ENCODE measurements around the gene TNIK. TPM values are rescaled to one million over a fixed set of nuclear protein-coding genes. Genes with fewer than 3 reads are reported as not detected.

TNIK gene
- total RNA-seq, 6 donors from 2014 or later: 23.2 to 74.4 (median 38.3) TPM

GRCh38 chr3:171200052-171200749 is 260.0 kb downstream of the TNIK start:
- H3K4me1 ChIP-seq: peaks cover 0 to 7% (median 0%) of the 10 kb centered on the region in 4 donors
- WGBS, 2 donors: 66 to 82% methylated on average over 3 of the region's 3 CpGs
- no peak for TF ChIP-seq EP300 (IDR thresholded peaks at IDR 0.05)
- no peak for TF ChIP-seq CTCF (IDR thresholded peaks at IDR 0.05)
- no peak for TF ChIP-seq POLR2A (IDR thresholded peaks at IDR 0.05)
- no peak for TF ChIP-seq POLR2AphosphoS5 (IDR thresholded peaks at IDR 0.05)

GRCh38 chr3:171199473-171199829 is 260.8 kb downstream of the TNIK start:
- Histone ChIP-seq H3K36me3 (no peaks in the 10 kb centered on the region), H3K27ac (no peak overlapping the region), H3K4me1 (peaks cover 0 to 7% (median 0%) of the 10 kb centered on the region in 4 donors), H3K4me3 (no peak overlapping the region), H3K9me3 (no peaks in the 10 kb centered on the region), H3K27me3 (no peaks in the 10 kb centered on the region)
- DNase-seq: no peak
- TF ChIP-seq EP300 (IDR thresholded peaks at IDR 0.05) (no peak), CTCF (IDR thresholded peaks at IDR 0.05) (no peak), POLR2A (IDR thresholded peaks at IDR 0.05) (no peak), POLR2AphosphoS5 (IDR thresholded peaks at IDR 0.05) (no peak)
- no peak for ATAC-seq (ENCODE audit: low FRiP score in 2 of 2)
- WGBS, 2 donors: 74 to 77% methylated on average over 3 of the region's 3 CpGs

More at GRCh38 chr3:171200052-171200749, 260.0 kb downstream of the TNIK start:
- no peaks in the 10 kb centered on the region for H3K27me3 ChIP-seq
- no peaks in the 10 kb centered on the region for H3K36me3 ChIP-seq
- no peaks in the 10 kb centered on the region for H3K9me3 ChIP-seq
- DNase-seq (no peak), ATAC-seq (ENCODE audit: low FRiP score in 2 of 2) (no peak)
- no peak overlapping the region for H3K4me3 ChIP-seq
- no peak overlapping the region for H3K27ac ChIP-seq

- no peak for TF ChIP-seq CTCF (IDR thresholded peaks at IDR 0.05)
- no peak for TF ChIP-seq POLR2AphosphoS5 (IDR thresholded peaks at IDR 0.05)
- TF ChIP-seq POLR2A (IDR thresholded peaks at IDR 0.05): no peak
- no peak for TF ChIP-seq EP300 (IDR thresholded peaks at IDR 0.05)
- Histone ChIP-seq H3K27ac (no peak overlapping the region), H3K4me1 (peaks cover 0 to 7% (median 0%) of the 10 kb centered on the region in 4 donors), H3K27me3 (no peaks in the 10 kb centered on the region), H3K36me3 (no peaks in the 10 kb centered on the region), H3K9me3 (no peaks in the 10 kb centered on the region), H3K4me3 (no peak overlapping the region)
- WGBS, 2 donors: 83 to 86% methylated on average over 3 of the region's 3 CpGs
- DNase-seq (no peak), ATAC-seq (ENCODE audit: low FRiP score in 2 of 2) (no peak)
Measured at GRCh38 chr3:171198781-171199472, 261.3 kb downstream of the TNIK start.

GRCh38 chr3:171195686-171196085 is 264.5 kb downstream of the TNIK start:
- peaks cover 0 to 7% (median 0%) of the 10 kb centered on the region in 4 donors for H3K4me1 ChIP-seq
- ATAC-seq (ENCODE audit: low FRiP score in 2 of 2) (no peak), DNase-seq (no peak)
- TF ChIP-seq EP300 (IDR thresholded peaks at IDR 0.05) (no peak), POLR2A (IDR thresholded peaks at IDR 0.05) (no peak), POLR2AphosphoS5 (IDR thresholded peaks at IDR 0.05) (no peak), CTCF (IDR thresholded peaks at IDR 0.05) (no peak)
- H3K4me3 ChIP-seq: no peak overlapping the region
- H3K27me3 ChIP-seq: no peaks in the 10 kb centered on the region
- H3K27ac ChIP-seq: no peak overlapping the region
- no peaks in the 10 kb centered on the region for H3K36me3 ChIP-seq
- H3K9me3 ChIP-seq: no peaks in the 10 kb centered on the region
- WGBS, 2 donors: 91 to 96% methylated on average over 1 of the region's 1 CpG

All from upper lobe of left lung (tissue), 6 donors.